GM21360 (cell line): ENCODE results near the gene GABARAP.

Experiments used
- ATAC-seq: cut with Tn5 transposase; IDR thresholded peaks from one replicate; pipeline ENCODE4 v1.9.1; 2021; ENCODE audit warnings: mild to moderate bottlenecking, moderate library complexity; ENCODE audit not compliant: unreplicated experiment

GABARAP gene

DNA sequence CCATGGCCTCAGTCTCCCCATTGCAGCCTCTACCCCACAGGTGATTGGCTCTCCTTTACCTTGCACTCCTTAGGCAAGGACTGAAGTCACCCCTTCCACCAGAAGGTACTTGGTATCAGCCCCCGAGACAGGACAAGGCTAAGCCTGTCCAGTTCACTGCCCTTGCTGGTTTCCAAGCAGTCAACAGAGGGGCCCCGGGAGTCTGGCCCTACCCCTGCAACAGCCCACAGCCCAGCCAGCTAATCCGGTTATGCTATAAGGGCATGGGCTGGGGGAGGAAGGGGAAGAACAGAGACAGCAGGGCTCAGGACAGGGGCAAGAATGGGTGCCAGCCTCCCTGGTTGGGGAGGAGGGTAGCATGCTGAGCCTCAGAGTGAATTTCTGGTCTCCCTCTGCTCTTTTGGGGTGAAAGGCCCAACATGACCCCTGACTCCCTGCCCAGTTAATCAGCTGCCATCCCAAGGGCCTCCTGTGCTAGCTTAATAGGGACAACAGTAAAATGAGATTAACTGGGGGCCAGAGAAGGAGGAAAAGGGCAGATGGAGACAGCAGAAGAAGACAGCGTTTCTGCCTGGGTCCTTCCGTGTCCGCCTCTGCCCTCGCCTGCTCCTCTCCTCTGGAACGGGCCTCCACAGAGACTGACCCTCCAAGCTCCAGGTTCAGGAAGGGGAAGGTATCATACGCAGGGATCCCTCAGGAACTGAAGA, 33.3 kb downstream of the GABARAP start:
- no peak for ATAC-seq

DNA sequence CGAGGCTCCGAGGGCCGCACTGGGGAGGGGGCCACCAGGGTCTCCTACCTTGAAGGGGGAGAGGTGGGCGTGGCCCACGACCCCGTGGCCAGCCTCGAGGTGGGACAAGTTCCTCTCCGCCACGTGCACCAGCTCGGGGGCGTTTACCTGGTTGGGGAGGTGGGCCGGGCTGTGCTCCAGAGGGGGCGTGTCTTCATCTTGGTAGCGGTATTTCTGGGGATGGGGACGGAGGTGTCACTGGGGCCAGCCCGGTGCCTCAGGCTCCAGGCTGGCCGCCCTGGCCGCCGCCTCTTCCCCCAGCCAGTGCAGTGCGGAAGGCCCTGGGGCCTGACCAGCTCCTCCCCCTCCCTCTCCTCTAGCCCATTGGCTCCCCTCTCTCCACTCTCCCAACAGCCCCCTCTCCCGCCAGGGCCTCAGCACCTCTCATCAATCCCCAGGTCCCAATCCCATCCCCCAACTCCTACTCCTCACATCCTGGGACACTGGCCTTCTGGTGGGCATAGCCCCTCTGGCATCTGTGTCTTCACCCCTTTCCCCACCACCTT, 34.1 kb downstream of the GABARAP start:
- ATAC-seq = no peak

DNA sequence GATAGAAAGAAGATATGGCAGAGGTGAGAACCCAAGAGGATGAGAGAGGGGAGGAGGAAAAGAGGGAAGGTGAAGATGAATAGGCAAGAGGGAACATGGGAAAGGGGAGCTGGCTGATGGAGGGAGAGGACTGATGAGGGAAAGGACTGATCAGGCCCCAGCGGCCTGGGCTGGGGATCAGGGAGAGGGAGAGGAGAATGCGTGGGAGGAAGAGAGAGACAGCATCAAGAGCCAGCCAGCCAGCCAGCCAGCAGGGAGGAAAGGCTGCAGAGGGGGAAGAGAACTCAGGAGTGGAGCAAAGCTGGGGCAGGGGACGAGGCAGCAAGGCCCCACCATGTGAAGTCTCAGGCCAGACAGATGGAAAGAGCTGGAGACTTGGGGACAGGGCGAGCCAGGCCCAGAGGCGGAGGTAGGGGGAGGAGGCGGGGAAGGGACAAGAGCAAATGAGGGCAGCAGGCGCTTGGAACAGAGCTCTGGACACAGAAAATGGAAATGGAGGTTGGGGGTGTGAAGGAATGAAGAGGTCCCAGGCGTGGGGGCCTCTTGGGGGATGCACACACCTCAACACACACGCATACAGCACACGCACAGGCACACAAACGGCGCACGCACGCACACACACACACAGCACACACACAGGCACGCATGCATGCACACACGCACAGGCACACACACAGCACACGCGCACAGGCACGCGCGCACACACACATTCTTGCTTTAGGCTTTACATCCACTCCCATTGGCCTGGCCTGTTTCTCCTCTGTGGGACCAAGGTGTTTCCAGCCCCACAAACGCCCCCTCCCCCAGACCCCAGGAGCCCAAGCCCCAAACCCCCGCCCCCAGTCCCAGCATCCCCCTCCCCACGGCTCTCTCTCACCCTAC, 34.9 kb downstream of the GABARAP start:
- no peak for ATAC-seq

DNA sequence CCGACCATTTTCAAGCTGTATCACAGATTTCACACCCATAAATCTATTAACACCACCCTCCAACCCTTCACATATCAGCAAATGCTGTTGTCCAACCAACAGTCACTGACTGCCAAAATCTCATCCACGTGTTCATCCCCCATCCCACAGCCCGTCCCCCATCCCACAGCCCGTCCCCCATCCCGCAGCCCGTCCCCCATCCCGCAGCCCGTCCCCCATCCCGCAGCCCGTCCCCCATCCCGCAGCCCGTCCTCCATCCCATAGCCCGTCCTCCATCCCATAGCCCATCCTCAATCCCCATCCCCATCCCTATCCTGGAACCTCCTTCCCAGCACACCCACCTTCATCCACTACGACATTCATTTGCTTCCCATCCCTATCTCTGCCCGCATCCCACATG, 36.7 kb downstream of the GABARAP start:
- ATAC-seq = no peak

DNA sequence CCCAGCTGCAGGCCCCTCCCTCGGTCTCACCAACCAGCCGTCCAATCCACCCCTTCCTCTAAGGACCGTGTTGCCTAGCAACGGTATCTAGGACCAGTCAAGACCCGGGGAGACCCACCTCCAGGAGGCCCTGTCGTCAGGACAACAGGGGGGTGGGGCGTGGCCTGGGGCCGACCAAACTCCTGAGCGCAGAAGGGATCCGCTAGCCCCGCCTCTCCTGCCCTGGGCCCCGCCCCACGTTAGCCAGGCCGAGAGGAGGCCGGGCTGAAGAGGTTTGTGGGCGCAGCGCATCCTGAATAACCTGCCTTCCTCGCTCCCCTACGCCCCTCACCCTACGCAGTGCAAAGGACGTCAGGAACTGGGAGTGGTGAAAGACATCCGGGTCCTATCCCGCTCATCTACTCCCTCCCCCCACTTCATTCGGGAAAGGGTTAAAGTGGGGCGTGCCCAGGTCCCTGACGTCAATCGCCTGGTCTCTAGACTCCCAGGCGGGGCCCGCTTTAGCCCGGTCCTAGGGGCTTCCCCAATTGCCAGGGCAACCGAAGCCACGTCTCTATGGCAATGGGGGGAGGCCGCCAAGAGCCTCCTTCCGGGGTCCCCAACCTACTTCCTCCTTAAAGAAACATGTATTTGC, 37.3 kb downstream of the GABARAP start:
- ATAC-seq = peak; percentile 70

DNA sequence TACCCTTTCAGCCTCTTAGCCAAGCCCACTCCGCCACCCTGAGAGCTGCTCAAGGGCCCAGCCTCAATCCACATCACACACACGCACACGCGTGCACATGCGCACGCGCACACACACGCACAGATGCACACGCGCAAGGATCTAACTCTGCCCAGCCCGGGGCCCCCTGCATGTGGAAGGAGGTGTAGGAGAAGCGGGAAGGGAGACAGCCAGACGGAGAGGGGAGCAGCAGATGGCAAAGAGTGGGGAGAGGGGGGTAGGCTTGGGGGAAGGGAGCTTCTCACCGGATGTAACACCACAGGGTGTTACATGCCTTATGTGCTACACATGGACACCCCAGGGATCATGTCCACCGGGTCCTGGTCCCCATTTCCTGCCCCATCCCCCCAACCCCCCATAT, 37.9 kb downstream of the GABARAP start:
- no peak for ATAC-seq

DNA sequence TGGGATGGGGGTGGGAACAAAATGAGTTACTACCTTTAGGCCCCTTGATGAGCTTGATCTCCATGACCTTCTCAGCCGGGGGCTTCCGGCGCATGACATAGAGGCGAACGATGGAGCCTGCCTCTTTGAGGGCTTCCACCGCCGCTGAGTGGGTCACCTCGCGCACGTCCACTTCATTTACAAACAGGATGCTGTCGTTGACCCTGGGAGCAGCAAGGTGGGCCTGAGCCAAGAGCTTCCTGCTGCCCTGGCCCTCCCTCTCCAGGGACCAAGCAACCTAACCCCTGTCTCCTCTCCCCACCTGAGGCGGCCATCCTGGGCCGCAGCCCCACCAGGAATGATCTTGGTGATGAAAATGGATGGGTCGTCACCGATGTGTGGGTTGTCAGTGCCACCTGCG, 38.9 kb downstream of the GABARAP start:
- ATAC-seq = no peak

DNA sequence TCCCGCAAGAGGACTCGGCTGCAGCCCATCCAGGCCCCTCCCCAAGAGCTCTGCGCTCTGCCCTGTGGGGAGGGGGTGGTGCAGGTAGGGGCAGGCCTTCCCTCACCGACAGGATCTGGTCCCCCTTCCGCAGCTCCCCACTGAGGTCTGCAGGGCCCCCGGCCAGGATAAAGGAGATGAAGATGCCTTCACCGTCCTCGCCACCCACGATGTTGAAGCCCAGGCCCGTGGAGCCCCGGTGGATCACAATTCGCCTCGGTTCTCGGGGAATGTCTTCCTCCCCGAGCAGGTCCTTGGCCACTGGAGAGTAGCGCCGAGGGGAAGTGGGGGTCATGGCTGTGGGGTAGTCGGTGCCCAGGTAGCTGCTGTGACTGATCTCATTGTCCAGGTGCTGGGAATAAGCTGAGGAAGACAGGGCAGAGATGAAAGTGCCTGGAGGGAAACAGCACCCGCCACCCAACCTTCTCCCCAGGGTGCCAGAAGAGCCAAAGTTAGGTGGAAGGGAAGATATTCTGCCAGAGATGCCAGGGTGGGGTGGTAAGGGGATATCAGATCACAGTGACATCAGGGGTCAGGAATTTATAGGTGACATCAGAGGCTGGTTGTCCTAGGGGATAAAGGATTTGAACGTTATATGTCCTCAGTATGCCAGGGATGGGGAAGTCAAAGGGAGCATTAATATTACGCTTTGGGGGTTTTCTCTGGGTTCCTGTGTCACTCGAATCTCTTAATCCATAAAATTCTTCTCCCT, 45.4 kb downstream of the GABARAP start:
- no peak for ATAC-seq

DNA sequence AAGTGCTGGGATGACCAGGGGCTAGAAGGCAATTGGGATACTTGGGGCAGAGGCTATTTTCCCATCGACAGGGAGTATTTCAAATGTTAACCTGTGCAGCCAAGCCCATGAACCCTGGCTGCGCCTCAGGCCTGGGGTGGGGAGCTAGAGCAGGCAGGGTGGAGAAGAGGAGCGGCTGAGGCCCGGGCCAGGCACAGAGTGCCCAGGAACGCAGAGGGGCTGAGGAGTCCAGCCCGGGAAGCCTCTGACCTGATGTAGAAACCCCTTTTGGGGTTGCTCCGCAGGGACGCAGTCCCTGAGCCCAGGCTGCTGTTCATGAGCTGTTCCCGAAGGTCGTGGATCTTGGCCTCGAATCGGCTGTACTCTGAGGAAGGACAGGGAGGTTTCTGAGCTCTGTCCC, 46.3 kb downstream of the GABARAP start:
- no peak for ATAC-seq

DNA sequence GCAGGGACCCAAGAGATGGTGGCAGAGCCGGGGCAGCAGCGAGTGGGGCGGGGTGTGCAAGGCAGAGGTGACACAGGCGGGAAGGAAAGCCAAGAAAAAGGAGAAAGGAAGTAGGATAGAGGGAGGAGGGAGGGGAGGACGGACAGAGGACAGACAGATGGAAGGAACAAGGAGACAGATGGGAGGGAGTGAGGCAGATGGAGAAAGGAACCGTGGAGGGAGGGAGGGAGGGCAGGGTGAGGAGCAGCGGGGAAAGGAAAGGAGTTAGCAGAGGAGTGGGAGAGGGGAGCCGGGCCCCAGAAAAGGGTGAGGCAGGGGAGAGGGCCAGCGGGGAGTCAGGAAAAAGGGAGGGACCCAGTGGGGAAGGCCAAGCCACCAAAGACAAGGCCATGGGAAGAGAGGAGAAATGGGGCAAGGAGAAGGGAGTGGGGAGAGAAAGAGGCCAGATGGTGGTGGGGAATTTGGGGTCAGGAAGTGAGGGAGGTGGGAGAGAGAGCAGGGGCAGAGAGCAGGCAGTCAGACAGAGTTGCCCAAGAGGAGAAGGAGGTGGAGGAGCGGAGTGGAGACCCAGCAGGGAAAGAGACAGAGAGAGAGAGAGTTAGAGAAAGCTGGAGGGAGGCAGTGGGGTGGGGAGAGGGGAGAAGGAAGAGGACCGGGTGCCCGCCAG, 49.8 kb downstream of the GABARAP start:
- ATAC-seq = no peak

DNA sequence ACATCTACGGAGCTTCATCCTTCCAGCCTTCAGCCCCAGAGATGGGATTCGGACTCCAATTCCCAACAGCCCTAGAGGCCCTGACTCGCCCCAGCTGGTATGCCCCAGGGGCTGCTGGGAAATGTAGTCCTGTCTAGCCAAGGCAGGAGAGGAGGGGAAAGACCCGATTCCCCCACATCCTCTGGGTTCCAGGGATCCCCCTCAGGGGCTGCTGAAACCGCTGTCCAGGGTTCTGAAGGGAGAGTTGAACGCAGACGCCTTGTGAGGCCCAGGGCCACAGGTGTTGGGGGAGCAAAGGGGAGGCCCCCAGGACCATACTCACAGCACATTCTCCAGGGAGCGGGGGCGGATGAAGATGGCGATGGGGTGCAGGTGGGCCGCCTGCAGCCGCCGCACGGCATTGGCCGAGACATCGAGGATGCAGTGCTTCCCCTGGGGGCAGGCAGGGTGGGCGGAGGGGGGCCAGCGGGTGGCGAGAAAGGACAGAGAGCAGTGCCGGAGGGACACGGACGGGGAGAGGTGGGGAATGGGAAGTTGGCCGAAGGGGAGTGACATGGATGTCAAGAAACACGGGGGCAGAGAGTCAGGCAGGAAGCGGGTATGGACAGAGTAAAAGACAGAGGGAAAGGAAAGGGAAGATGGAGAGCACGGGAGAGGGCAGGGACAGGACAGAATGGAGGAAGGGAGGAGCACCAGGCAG, 50.5 kb downstream of the GABARAP start:
- ATAC-seq = no peak

DNA sequence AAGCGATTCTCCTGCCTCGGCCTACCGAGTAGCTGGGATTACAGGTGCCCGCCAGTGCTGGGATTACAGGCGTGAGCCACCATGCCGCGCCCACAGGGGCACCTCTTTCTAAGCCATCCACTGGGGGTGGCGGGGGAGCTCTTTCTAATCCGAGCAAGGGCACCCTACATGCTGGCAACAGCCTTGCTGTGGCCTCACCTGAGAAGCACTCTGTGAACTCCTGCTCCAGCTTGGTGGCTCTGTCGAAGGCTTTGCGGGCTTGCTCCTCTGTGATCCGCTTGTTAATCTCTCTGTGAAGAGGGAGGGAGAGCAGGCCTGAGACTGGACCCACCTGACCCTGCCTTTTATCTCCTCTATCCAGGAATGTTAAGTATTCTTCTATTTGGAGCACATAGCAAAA, 51.2 kb downstream of the GABARAP start:
- ATAC-seq = no peak

DNA sequence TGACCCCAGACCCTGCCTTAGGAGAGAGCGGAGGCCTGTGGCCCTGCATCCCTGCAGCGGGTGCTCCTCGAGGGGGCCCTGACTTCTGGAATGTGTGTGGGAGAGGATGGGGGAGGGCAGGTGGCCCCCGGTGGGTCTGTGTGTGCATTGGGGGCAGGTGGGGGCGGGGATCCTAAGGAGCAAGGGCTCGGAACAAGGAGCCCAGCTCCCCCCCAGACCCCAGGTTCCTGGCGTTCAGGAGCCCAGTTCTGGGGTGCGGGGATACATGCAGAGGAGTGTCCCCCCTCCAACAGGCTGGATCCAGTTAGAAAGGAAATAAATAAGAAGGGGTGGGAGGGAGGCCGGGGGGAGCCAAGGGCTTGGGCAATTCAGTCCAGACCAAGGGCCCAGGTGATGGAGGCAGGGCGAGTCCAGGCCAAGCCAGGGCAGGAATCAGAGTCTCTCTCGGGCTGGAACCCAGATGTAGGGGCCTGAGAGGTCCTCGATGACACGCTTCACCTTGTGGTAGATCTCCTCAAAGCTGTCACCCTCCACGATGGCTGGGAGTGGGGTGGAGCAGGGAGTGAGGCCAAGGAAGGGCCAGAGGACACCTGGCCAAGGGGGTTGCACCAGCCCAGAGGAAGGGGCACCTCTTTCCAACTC, 51.9 kb downstream of the GABARAP start:
- no peak for ATAC-seq
